ENCODE results near the gene HOXD11. TPM values are rescaled to one million over a fixed set of nuclear protein-coding genes. Genes with fewer than 3 reads are reported as not detected.
A peak's percentile ranks its signal among the peaks of the same experiment; 100 is the strongest.

Gene HOXD11
- total RNA-seq, 1 donor from 2014 or later, result not detected

- peaks cover 30% of the 10 kb centered on the region for H3K4me1 Mint-ChIP-seq (ENCODE audit: unreplicated experiment)
- TF ChIP-seq, protein P1, sequence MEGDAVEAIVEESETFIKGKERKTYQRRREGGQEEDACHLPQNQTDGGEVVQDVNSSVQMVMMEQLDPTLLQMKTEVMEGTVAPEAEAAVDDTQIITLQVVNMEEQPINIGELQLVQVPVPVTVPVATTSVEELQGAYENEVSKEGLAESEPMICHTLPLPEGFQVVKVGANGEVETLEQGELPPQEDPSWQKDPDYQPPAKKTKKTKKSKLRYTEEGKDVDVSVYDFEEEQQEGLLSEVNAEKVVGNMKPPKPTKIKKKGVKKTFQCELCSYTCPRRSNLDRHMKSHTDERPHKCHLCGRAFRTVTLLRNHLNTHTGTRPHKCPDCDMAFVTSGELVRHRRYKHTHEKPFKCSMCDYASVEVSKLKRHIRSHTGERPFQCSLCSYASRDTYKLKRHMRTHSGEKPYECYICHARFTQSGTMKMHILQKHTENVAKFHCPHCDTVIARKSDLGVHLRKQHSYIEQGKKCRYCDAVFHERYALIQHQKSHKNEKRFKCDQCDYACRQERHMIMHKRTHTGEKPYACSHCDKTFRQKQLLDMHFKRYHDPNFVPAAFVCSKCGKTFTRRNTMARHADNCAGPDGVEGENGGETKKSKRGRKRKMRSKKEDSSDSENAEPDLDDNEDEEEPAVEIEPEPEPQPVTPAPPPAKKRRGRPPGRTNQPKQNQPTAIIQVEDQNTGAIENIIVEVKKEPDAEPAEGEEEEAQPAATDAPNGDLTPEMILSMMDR (IDR thresholded peaks at IDR 0.05; ENCODE audit: unreplicated experiment), result no peak
- peak overlapping the region; percentile 60 for H3K4me3 Mint-ChIP-seq (ENCODE audit: unreplicated experiment)
- peaks cover 6% of the 10 kb centered on the region for H3K36me3 Mint-ChIP-seq (ENCODE audit: low read depth, unreplicated experiment)
- no peak for DNase-seq (ENCODE audit: low spot score)
- H3K9me3 Mint-ChIP-seq (ENCODE audit: unreplicated experiment), result no peaks in the 10 kb centered on the region
- H3K27me3 Mint-ChIP-seq (ENCODE audit: unreplicated experiment), result peaks cover 40% of the 10 kb centered on the region
- H3K27ac Mint-ChIP-seq (ENCODE audit: unreplicated experiment), result peak overlapping the region; percentile 52
These were observed 32.8 kb downstream of the HOXD11 start for GRCh38 chr2:176139661-176140512.

DNA sequence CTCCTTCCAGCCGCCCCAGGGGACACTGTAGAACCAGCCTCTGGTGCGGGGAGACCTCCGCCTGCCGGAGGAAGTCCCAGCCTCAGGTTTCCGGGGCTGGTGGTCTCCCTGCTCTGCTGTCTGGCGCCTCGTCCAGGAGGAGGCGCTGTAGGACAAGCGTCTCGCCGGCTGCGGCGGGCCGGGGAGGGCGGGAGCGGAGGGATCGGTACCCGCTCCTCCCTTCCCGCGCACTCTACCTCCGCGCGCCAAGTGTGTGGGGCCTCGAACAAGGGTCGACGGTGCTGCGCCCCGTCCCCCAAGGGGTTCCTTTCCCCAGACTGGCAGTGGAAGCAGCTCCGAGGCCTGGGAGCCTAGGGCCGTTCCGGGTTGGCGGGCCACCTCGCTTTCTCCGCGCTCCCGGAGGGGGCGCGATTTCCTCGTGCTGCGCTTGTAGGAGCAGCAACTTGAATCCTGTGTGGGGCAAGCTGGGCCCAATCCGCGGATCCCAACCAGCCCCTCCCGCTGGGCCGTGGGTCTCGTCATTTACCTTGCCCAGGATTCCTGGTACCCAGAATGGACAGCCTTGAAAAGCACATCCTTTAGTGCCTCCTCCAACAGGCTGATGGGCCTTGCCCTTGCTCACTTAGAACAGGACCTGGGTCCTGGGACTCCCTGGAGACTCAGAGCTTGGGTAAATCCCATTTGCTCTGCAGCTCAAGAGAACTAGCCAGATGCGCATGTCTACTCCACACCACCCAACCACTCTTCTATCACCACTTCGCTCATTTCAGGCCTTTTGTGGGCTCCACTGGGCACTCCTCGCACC lies 33.6 kb downstream of the HOXD11 start:
- Mint-ChIP-seq H3K27me3 (ENCODE audit: unreplicated experiment) (peaks cover 35% of the 10 kb centered on the region), H3K27ac (ENCODE audit: unreplicated experiment) (no peak overlapping the region), H3K36me3 (ENCODE audit: low read depth, unreplicated experiment) (peaks cover 1% of the 10 kb centered on the region), H3K4me3 (ENCODE audit: unreplicated experiment) (peak overlapping the region; percentile 83), H3K9me3 (ENCODE audit: unreplicated experiment) (no peaks in the 10 kb centered on the region), H3K4me1 (ENCODE audit: unreplicated experiment) (peaks cover 21% of the 10 kb centered on the region)
- TF ChIP-seq, protein P1 (IDR thresholded peaks at IDR 0.05; ENCODE audit: unreplicated experiment), result peak; percentile 99
- peak; percentile 90 for DNase-seq (ENCODE audit: low spot score)

DNA sequence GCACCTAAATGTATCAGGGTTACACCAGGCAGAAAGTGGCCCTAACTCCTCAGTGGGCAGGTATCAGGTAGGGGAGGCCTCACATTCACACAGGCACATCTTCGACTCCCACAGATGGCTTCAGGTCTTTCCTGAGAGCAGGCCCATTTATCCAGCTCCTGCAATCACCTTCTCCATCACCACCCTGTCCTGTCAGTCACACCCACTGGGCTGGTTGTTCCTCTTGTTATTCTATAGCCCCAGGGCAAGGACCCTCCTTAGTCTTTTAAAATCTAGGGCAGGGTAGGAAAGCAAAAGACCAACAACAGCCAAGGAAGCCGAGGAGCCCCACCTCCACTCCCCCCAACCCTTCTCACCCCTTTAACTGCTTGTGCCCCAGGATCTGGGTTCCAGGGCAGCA lies 35.2 kb downstream of the HOXD11 start:
- H3K4me3 Mint-ChIP-seq (ENCODE audit: unreplicated experiment), result no peak overlapping the region
- H3K9me3 Mint-ChIP-seq (ENCODE audit: unreplicated experiment), result no peaks in the 10 kb centered on the region
- TF ChIP-seq, protein P1 (IDR thresholded peaks at IDR 0.05; ENCODE audit: unreplicated experiment), result no peak
- no peak overlapping the region for H3K27ac Mint-ChIP-seq (ENCODE audit: unreplicated experiment)
- peaks cover 39% of the 10 kb centered on the region for H3K27me3 Mint-ChIP-seq (ENCODE audit: unreplicated experiment)
- no peaks in the 10 kb centered on the region for H3K36me3 Mint-ChIP-seq (ENCODE audit: low read depth, unreplicated experiment)
- peaks cover 21% of the 10 kb centered on the region for H3K4me1 Mint-ChIP-seq (ENCODE audit: unreplicated experiment)
- DNase-seq (ENCODE audit: low spot score), result no peak

GRCh38 chr2:176145085-176145969 lies 38.2 kb downstream of the HOXD11 start:
- DNase-seq (ENCODE audit: low spot score), result no peak
- no peak overlapping the region for H3K4me3 Mint-ChIP-seq (ENCODE audit: unreplicated experiment)
- H3K9me3 Mint-ChIP-seq (ENCODE audit: unreplicated experiment), result no peaks in the 10 kb centered on the region
- TF ChIP-seq, protein P1 (IDR thresholded peaks at IDR 0.05; ENCODE audit: unreplicated experiment), result no peak
- H3K27ac Mint-ChIP-seq (ENCODE audit: unreplicated experiment), result no peak overlapping the region
- peaks cover 58% of the 10 kb centered on the region for H3K27me3 Mint-ChIP-seq (ENCODE audit: unreplicated experiment)
- peaks cover 27% of the 10 kb centered on the region for H3K4me1 Mint-ChIP-seq (ENCODE audit: unreplicated experiment)
- peaks cover 8% of the 10 kb centered on the region for H3K36me3 Mint-ChIP-seq (ENCODE audit: low read depth, unreplicated experiment)
